Activated CD4-positive, CD25-positive, alpha-beta regulatory T cell treated with anti-CD3 and anti-CD28 coated beads, Interleukin-2, amount 50 U/mL, for 16 hours (primary cell): ENCODE measurements around the gene MCUR1.
"Not testable (repeated sequence)": the region's sequence is repeated elsewhere in the genome, so short reads cannot be mapped to it uniquely, and the experiment has no call there.

Source experiments
- DNase-seq: peaks from one replicate; pipeline ENCODE4 v3.0.0-alpha.2; 2020; ENCODE audit warnings: low read depth, low spot score

Gene MCUR1

DNA sequence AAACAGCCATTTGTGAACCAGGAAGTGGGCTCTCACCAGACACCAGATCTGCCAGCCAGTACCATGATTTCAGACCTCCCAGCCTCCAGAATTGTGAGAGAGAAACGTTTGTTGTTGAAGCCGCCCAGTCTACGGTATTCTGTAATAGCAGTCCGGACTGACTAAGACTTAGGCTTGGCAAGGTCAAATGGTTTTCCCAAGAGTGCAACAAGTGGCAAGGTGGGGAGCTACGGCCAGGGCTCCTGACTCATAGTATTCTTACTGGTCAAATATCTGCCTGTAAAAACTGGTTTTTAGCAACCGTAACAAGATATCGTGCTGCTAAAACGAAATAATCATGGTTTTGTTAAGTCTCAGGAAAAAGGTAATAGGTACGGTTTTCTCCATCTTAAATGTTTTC is 37.8 kb downstream of the MCUR1 start:
- no peak for DNase-seq

DNA sequence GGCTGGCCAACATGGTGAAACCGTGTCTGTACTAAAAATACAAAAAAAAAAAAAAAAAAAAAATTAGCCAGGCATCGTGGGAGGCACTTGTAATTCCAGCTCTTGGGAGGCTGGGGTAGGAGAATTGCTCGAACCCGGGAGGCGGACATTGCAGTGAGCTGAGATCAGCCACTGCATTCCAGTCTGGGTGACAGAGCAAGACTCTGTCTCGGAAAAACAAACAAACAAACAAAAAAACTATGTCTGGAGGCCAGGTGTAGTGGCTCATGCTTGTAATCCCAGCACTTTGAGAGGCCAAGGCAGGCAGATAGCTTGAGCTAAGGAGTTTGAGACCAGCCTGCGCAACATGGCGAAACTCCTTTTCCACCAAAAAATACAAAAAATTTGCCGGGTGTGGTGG is 38.9 kb downstream of the MCUR1 start:
- not testable (repeated sequence) for DNase-seq

DNA sequence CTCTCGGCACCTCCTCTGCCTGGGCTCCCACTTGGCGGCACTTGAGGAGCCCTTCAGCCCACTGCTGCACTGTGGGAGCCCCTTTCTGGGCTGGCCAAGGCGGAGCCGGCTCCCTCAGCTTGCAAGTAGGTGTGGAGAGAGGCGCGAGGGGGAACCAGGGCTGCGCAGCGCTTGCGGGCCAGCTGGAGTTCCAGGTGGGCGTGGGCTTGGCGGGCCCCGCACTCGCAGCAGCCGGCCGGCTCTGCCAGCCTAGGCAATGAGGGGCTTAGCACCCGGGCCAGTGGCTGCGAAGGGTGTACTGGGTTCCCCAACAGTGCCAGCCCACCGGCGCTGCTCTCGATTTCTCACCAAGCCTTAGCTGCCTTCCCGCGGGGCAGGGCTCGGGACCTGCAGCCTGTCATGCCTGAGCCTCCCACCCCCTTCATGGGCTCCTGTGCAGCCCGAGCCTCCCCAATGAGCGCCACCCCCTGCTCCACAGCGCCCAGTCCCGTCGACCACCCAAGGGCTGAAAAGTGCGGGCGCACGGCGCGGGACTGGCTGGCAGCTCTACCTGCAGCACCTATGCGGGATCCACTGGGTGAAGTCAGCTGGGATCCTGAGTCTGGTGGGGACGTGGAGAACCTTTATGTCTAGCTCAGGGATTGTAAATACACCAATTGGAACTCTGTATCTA is 41.9 kb downstream of the MCUR1 start:
- DNase-seq, result not testable (repeated sequence)

DNA sequence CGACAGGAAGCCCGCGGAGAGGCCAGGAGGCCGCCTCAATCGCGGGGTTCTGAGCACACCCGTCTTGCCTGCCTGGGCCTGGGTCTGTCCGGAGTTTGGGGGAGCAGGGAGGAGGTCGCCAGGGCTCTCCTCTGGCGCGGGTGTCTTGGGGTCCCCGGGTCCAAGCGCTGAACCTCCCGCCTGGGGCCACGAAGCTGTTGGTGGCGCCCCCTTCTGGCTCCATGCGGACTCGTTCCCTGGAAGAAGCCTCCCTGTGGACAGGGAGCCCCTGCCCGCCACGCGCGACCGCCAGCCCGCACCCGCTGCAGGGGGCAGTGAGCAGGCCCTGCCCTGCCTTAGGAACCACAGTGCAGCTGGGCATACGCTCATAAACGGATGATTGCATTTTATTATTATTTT is 44.7 kb downstream of the MCUR1 start:
- no peak for DNase-seq

- no peak for DNase-seq
Observed at GRCh38 chr6:13769034-13769654, 45.2 kb downstream of the MCUR1 start.

DNA sequence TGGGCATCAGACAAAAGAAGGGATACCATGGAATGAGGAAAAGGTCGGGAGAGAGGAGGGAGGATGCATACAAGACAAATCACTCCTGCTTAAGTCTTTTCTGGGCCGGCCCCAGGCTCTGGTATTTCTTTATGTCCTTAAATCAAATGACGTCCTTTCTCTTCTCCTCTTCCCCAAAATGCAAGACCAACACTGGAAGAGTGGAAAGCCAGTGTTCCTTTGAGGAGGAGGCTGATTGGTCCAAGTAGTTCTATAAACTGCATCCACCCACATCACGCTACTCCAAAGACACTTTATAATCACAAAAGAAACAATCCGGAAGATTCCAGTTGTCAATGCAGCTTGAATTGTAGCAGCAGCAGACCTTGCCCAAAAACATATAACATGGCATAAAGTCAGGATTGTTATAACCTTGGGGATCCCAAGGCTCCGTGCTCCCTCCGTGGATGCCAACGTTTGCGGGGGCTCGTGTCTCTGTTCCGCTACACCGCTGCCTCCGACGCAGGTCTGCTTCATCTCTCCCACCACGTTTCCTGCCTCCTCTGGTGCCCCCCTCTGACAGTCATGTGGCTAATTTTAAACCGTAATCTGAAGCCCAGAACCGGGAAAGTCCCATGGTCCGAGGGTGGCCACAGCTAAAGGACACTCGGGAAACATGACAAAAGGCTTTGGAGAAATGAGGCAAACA is 47.1 kb downstream of the MCUR1 start:
- no peak for DNase-seq

- no peak for DNase-seq
Observed at GRCh38 chr6:13766201-13766634, 48.1 kb downstream of the MCUR1 start.

DNA sequence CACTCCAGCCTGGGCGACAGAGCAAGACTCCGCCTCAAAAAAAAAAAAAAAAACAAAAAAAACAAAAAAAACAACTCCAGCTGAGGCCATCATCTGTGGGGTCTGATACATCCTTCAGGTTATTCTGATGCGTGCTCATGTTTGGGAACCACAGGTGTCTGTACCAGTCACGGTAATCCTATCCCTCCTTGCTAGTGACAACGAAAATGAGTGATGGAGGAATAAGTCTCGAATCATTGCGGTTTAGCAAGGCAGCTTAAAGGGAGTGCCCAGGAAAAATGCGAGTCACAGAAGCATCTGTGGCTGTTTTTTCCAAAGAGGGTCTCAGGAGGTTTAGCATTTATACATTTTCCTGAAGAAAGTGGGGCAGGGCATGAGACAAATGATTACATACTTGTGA is 48.8 kb downstream of the MCUR1 start:
- DNase-seq, result no peak

DNA sequence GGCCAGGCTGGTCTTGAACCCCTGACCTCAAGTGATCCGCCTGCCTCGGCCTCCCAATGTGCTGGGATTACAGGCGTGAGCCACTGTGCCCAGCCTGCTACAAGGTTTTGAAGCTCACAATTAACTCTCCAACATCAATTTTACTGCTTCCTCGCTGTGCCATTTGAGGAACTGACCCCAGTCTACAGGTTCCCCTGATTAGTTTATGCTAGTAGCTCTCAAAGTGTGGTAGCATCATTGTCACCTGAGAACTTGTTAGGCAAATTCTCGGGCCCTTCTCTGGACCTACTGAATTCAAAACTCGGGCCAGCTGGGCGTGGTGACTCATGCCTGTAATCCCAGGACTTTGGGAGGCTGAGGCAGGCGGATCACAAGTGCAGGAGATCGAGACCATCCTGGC is 49.4 kb downstream of the MCUR1 start:
- no peak for DNase-seq

DNA sequence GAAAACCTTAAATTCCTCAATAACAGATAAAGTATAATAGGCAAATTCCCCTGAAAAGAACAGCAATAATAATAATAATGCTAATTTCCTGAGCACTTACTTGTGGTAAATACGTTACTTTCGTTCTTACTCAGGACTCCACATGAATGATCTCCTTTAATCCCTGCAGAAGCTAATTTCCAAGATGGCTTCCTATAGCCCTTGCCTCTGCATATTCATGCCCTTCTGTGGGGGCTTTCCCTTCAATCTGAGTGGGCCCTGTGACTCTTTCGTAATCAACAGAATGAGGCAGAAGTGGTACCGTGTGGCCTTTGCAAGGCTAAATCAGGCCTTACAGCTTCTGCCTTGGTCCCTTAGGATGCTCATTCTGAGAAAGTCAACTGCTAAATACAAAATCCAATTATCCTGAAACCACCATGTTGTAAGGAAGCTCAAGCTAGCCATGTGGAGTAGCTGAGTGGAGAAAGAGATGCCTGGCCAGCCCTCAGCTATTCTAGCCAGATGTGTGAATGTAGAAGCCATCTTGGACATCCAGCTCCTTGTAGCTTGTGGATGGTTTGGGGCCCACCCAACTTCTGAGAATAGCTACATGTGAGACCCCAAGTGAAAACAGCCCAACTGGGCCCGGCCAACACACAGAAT is 50.5 kb downstream of the MCUR1 start:
- DNase-seq, result no peak

- DNase-seq, result no peak
Observed at GRCh38 chr6:13762611-13763441, 51.5 kb downstream of the MCUR1 start.

DNA sequence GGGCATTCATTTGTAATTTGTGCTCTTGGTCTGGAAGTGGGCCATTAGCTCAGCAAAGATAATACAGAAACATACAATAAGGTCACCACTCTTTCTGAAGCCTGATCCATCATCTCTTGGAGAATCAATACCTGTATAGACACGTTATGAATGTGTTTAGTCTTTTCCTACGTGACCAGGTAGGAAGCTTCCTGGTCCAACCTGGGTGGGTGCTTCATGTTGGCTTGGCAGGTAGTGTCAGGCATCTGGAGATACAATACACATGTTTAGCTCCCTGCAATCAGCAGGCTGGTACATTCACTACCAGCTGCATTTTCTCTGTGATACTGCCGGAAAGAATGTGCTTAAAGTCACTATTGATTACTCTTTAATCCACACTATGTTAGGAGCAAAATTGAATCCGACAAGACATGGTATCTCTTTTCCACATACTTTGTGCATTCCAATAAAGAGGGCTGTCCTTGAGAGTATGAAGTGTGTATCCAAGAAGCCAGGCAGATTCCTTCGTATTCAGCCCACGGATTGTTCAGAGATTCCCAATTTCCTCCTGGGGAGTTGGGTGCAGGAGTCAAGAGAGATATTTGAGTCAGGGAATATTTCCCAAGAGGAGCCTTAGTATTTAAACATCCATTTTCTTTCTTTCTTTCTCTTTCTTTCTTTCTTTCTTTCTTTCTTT is 52.9 kb downstream of the MCUR1 start:
- DNase-seq, result no peak

- no peak for DNase-seq
Observed at GRCh38 chr6:13760307-13761304, 53.8 kb downstream of the MCUR1 start.

GRCh38 chr6:13759025-13759424 is 55.3 kb downstream of the MCUR1 start:
- DNase-seq, result no peak

DNA sequence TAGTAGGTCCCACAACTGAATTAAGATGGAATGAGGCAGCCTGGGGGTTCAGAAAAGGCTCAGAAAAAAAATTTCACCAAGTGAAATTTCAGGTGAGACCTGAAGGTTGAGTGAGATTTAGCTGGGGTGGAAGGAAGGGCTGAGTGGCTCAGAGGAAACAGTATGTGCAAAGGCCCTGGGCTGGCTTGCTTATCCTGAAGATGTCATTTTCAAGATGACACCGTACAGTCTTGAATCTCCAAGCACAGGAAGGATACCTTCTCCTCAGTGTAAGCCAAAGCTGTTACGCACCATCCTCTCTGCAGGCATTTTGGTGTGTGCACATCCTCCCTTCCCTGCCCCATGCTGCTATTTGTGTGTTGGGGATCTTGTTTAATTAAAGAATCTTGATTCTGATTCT is 59.7 kb downstream of the MCUR1 start:
- DNase-seq, result no peak

- no peak for DNase-seq
Observed at GRCh38 chr6:13743736-13744127, 70.6 kb downstream of the MCUR1 start.

DNA sequence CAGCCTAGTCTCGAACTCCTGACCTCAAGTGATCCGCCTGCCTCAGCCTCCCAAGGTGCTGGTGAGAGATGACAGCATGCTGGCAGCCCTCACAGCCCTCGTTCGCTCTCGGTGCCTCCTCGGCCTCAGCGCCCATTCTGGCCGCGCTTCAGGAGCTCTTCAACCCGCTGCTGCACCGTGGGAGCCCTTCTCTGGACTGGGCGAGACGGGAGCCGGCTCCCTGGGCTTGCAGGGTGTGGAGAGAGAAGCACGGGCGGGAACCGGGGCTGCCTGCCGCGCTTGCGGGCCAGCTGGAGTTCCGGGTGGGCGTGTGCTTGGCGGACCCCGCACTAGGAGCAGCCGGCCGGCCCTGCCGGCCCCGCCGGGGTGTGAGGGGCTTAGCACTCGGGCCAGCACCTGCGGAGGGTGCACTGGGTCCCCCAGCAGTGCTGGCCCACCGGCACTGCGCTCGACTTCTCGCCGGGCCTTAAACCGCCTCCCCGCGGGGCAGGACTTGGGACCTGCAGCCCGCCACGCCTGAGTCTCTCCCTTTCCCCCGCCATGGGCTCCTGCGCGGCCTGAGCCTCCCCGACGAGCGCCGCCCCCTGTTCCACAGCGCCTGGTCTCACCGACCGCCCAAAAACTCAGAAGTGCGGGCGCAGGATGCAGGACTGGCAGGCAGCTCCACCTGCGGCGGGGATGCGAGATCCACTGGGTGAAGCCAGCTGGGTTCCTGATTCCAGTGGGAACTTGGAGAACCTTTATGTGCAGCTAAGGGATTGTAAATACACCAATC is 71.2 kb downstream of the MCUR1 start:
- DNase-seq, result no peak

DNA sequence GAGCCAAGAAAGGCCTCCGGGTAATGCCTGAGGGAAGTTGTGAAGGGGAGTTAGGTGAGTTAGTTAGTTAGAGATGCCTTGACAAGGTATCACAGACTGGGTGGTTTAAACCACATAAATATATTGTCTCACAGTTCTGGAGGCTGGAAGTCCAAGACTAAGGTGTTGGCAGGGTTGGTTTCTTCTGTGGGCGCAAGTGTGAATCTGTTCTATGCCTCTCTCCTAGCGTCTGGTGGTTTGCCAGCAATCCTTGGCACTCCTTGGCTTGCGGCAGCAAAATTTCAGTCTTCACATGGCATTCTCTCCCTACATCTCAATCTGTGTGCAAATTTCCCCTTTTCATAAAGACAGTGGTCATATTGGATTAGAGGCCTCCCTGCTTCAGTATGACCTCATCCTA is 73.0 kb downstream of the MCUR1 start:
- no peak for DNase-seq
